GM23338 (cell line): ENCODE measurements around the gene FBXO41. TPM values are rescaled to one million over a fixed set of nuclear protein-coding genes. Genes with fewer than 3 reads are reported as not detected.

ENCODE experiments used
- ATAC-seq: fragments of 200-7000 bp; cut with Tn5 transposase; 3 replicates; pipeline ENCODE4 v1.9.1; 2020
- DNase-seq: peaks from one replicate; pipeline ENCODE4 v3.0.0-alpha.2; 2015; ENCODE audit warnings: low spot score
- H2AFZ ChIP-seq: fragments of 200-600 bp; sonication (generic); 2 replicates; pipeline ENCODE4 v1.8.0; 2016; ENCODE audit warnings: antibody characterized with exemption, mild to moderate bottlenecking, moderate library complexity
- H3F3A ChIP-seq: fragments of 200-600 bp; sonication (generic); replicated peaks from 2 replicates; pipeline ENCODE4 v1.8.0; 2017; ENCODE audit warnings: antibody characterized with exemption, mixed run types, low read depth
- H3K27ac ChIP-seq: fragments of 200-600 bp; sonication (generic); 2 replicates; pipeline ENCODE4 v1.6.1; 2016; ENCODE audit warnings: low read depth
- H3K27me3 ChIP-seq: fragments of 200-600 bp; sonication (generic); 2 replicates; pipeline ENCODE4 v1.8.0; 2016; ENCODE audit warnings: mild to moderate bottlenecking, mixed run types, moderate library complexity; ENCODE audit not compliant: insufficient read depth
- H3K36me3 ChIP-seq: fragments of 200-600 bp; sonication (generic); 2 replicates; pipeline ENCODE4 v1.8.0; 2016; ENCODE audit warnings: mild to moderate bottlenecking; ENCODE audit not compliant: insufficient read depth
- H3K4me1 ChIP-seq: fragments of 200-600 bp; sonication (generic); 2 replicates; pipeline ENCODE4 v1.8.0; 2016; ENCODE audit warnings: mild to moderate bottlenecking, moderate library complexity; ENCODE audit not compliant: insufficient read depth
- H3K4me2 ChIP-seq: fragments of 200-600 bp; sonication (generic); 2 replicates; pipeline ENCODE4 v1.7.1; 2017; ENCODE audit warnings: mixed run types
- H3K4me3 ChIP-seq: fragments of 200-600 bp; sonication (generic); 2 replicates; pipeline ENCODE4 v1.6.1; 2016; ENCODE audit warnings: mixed run types
- H3K79me2 ChIP-seq: fragments of 200-600 bp; sonication (generic); replicated peaks from 2 replicates; pipeline ENCODE4 v1.8.0; 2017; ENCODE audit warnings: mild to moderate bottlenecking; ENCODE audit not compliant: insufficient read depth
- H3K9me2 ChIP-seq: fragments of 200-600 bp; sonication (generic); 2 replicates; pipeline ENCODE4 v1.8.0; 2017; ENCODE audit not compliant: insufficient read depth
- H4K20me1 ChIP-seq: fragments of 200-600 bp; sonication (generic); replicated peaks from 2 replicates; pipeline ENCODE4 v1.8.0; 2017; ENCODE audit warnings: mild to moderate bottlenecking; ENCODE audit not compliant: insufficient read depth
- H3K27ac Mint-ChIP-seq: 2 replicates; pipeline ENCODE4 v1.8.0; 2020; ENCODE audit warnings: inconsistent platforms, mild to moderate bottlenecking, moderate library complexity, mixed read lengths
- H3K27me3 Mint-ChIP-seq: 3 replicates; pipeline ENCODE4 v1.8.0; 2022; ENCODE audit warnings: low read depth, mild to moderate bottlenecking, moderate library complexity, mixed read lengths, inconsistent platforms; ENCODE audit not compliant: insufficient read depth, poor library complexity
- H3K36me3 Mint-ChIP-seq: 3 replicates; pipeline ENCODE4 v1.8.0; 2021; ENCODE audit warnings: low read depth, mild to moderate bottlenecking, inconsistent platforms, moderate library complexity, mixed read lengths
- H3K4me1 Mint-ChIP-seq: 3 replicates; pipeline ENCODE4 v1.8.0; 2020; ENCODE audit warnings: mild to moderate bottlenecking, inconsistent platforms, mixed read lengths
- H3K4me3 Mint-ChIP-seq: 3 replicates; pipeline ENCODE4 v1.8.0; 2021; ENCODE audit warnings: moderate library complexity, mild to moderate bottlenecking, inconsistent platforms, mixed read lengths
- H3K9me3 Mint-ChIP-seq: 3 replicates; pipeline ENCODE4 v1.8.0; 2020; ENCODE audit warnings: moderate library complexity, mild to moderate bottlenecking, inconsistent platforms, mixed read lengths
- CREB1 ChIP-seq: fragments of 250-450 bp; sonication (Bioruptor Pico); IDR thresholded peaks from 2 replicates; pipeline ENCODE4 v1.5.0; 2020; ENCODE audit warnings: low read depth, mild to moderate bottlenecking, moderate library complexity
- CTCF ChIP-seq, 2 experiments: fragments of 200-600 bp in 1 of 2; sonication (generic) in 1 of 2; conservative IDR thresholded peaks; 2 replicates each; pipeline versions ENCODE4 v1.5.1 to v1.6.1; 2016 to 2017; ENCODE audit warnings: antibody characterized with exemption in 2 of 2, low read depth in 2 of 2, mild to moderate bottlenecking in 2 of 2, moderate library complexity in 1 of 2
- ETS1 ChIP-seq: IDR thresholded peaks from 2 replicates; pipeline ENCODE4 v1.6.1; 2016; ENCODE audit warnings: antibody characterized with exemption
- EZH2 ChIP-seq: fragments of 200-600 bp; sonication (generic); IDR thresholded peaks from one replicate; pipeline ENCODE4 v1.8.0; 2017; ENCODE audit warnings: antibody characterized with exemption, mild to moderate bottlenecking, low read depth; ENCODE audit not compliant: unreplicated experiment
- EZH2phosphoT487 ChIP-seq: fragments of 200-600 bp; sonication (generic); IDR thresholded peaks from one replicate; pipeline ENCODE4 v1.8.1; 2018; ENCODE audit warnings: antibody characterized with exemption; ENCODE audit not compliant: unreplicated experiment
- JUNB ChIP-seq: IDR thresholded peaks from one replicate; pipeline ENCODE4 v1.6.1; 2016; ENCODE audit warnings: antibody characterized with exemption; ENCODE audit not compliant: unreplicated experiment
- NANOG ChIP-seq: IDR thresholded peaks from 2 replicates; pipeline ENCODE4 v1.6.1; 2016; ENCODE audit warnings: antibody characterized with exemption, borderline replicate concordance
- POLR2AphosphoS5 ChIP-seq: IDR thresholded peaks from 2 replicates; pipeline ENCODE4 v1.6.1; 2016; ENCODE audit warnings: antibody characterized with exemption, low read depth
- REST ChIP-seq: IDR thresholded peaks from one replicate; pipeline ENCODE4 v1.6.1; 2018; ENCODE audit warnings: antibody characterized with exemption; ENCODE audit not compliant: unreplicated experiment
- STAT1 ChIP-seq: IDR thresholded peaks from one replicate; pipeline ENCODE4 v1.6.1; 2016; ENCODE audit warnings: antibody characterized with exemption; ENCODE audit not compliant: unreplicated experiment
- ZNF331 ChIP-seq: fragments of 250-450 bp; sonication (Bioruptor Pico); IDR thresholded peaks from 2 replicates; pipeline ENCODE4 v1.5.0; 2020; ENCODE audit warnings: low read depth, mild to moderate bottlenecking, moderate library complexity
- polyA plus RNA-seq: library from polyadenylated mRNA; unstranded; fragments of >200 nt; fragmentation: Nextera tagmentation; extraction: Ambion mirVana; gene quantifications from 2 replicates; pipeline ENCODE4 v1.2.1, GENCODE V29; 2016
- total RNA-seq: library from RNA; depleted of rRNA; stranded (reverse); fragments of >200 nt; shearing (Covaris generic); gene quantifications from 2 replicates; pipeline ENCODE4 v1.2.3, GENCODE V29; 2014

FBXO41 gene
- total and polyA plus RNA-seq, 2 experiments from 2014 or later: 3.5 to 13.8 TPM

- no peak for TF ChIP-seq NANOG
- no peak for TF ChIP-seq ETS1
These were observed 25.4 kb downstream of the FBXO41 start (continued) for GRCh38 chr2:73258913-73259215.

- Histone ChIP-seq H3K4me2 (no peak overlapping the region), H3K27ac (no peak overlapping the region), H4K20me1 (peaks cover 20% of the 10 kb centered on the region), H3K36me3 (no peaks in the 10 kb centered on the region; the same call in 1 of the 2 replicates), H3K79me2 (no peaks in the 10 kb centered on the region), H2AFZ (no peak overlapping the region), H3K9me2 (no peaks in the 10 kb centered on the region), H3K4me3 (no peak overlapping the region), H3K4me1 (peaks cover 11% of the 10 kb centered on the region), H3K27me3 (no peaks in the 10 kb centered on the region), H3F3A (peaks cover 7% of the 10 kb centered on the region; the same call in 1 of the 2 replicates)
- ATAC-seq: no peak
- Mint-ChIP-seq H3K27me3 (peaks cover 12% of the 10 kb centered on the region), H3K4me3 (no peak overlapping the region), H3K4me1 (peaks cover 24% of the 10 kb centered on the region; the same call in 2 of the 3 replicates), H3K36me3 (peaks cover 20% of the 10 kb centered on the region), H3K27ac (no peak overlapping the region), H3K9me3 (no peaks in the 10 kb centered on the region)
- no peak for DNase-seq
- no peak for TF ChIP-seq ZNF331 (CRISPR knock-in tag)
- no peak for TF ChIP-seq CREB1 (CRISPR knock-in tag)
- TF ChIP-seq REST: no peak
- TF ChIP-seq JUNB: no peak
- no peak for TF ChIP-seq NANOG
- TF ChIP-seq CTCF (conservative IDR thresholded peaks at IDR 0.05; ENCODE audit: low read depth in 2 of 2): no peak
- no peak for TF ChIP-seq ETS1
- TF ChIP-seq EZH2: no peak
- TF ChIP-seq POLR2AphosphoS5: no peak
- no peak for TF ChIP-seq STAT1
- no peak for TF ChIP-seq EZH2phosphoT487
These were observed 25.9 kb downstream of the FBXO41 start for GRCh38 chr2:73258186-73258912.
